ENCODE results near the gene HAUS6. TPM values are rescaled to one million over a fixed set of nuclear protein-coding genes. Genes with fewer than 3 reads are reported as not detected.

HAUS6 gene
- total and polyA plus RNA-seq, 2 of the 8 experiments (the other 6 are each of a cell fraction or from before 2014, with no cell fraction given), result 11.7 to 52.4 TPM

DNA sequence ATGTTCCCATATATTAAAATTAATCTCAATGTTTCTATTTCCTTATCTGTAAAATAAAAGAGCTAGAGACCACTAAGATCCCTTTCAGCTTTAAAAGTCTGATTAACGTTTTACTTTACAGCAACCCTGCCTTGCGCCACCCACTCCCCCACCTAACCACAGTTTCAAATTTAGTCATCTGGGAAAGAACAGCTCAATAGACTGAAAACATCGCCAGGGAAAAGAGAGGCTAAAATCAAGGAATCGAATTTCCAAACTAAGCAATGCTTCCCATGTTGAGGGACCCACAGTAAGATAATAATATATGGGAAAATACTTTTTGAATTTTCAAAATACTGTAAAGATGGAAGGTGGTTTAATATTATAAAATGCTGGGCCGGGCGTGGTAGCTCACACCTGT, 76.3 kb downstream of the HAUS6 start:
- no peak overlapping the region for H2BK15ac ChIP-seq (ENCODE audit: low read length)
- no peak for FAIRE-seq
- TF ChIP-seq POLR2A (IDR thresholded peaks at IDR 0.05; ENCODE audit: control extremely low read depth in 1 of 2, low read depth in 2 of 2, low read length in 2 of 2), result no peak
- TF ChIP-seq FOSL1 (IDR thresholded peaks at IDR 0.05; ENCODE audit: insufficient read depth, low read depth, low read length), result no peak
- TF ChIP-seq SAP30 (IDR thresholded peaks at IDR 0.05; ENCODE audit: insufficient read depth, insufficient replicate concordance, low read length), result no peak
- TF ChIP-seq BACH1 (IDR thresholded peaks at IDR 0.05; ENCODE audit: low read length), result no peak
- TF ChIP-seq EGR1 (IDR thresholded peaks at IDR 0.05; ENCODE audit: borderline replicate concordance, low read depth, low read length), result no peak
- TF ChIP-seq PHF8 (conservative IDR thresholded peaks at IDR 0.05; ENCODE audit: low read depth, low read length), result no peak
- TF ChIP-seq, protein P1, sequence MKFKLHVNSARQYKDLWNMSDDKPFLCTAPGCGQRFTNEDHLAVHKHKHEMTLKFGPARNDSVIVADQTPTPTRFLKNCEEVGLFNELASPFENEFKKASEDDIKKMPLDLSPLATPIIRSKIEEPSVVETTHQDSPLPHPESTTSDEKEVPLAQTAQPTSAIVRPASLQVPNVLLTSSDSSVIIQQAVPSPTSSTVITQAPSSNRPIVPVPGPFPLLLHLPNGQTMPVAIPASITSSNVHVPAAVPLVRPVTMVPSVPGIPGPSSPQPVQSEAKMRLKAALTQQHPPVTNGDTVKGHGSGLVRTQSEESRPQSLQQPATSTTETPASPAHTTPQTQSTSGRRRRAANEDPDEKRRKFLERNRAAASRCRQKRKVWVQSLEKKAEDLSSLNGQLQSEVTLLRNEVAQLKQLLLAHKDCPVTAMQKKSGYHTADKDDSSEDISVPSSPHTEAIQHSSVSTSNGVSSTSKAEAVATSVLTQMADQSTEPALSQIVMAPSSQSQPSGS (IDR thresholded peaks at IDR 0.05; ENCODE audit: low read length), result no peak
- TF ChIP-seq, protein P2, sequence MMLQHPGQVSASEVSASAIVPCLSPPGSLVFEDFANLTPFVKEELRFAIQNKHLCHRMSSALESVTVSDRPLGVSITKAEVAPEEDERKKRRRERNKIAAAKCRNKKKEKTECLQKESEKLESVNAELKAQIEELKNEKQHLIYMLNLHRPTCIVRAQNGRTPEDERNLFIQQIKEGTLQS (IDR thresholded peaks at IDR 0.05; ENCODE audit: insufficient read depth, low read depth, low read length), result no peak
- no peak for TF ChIP-seq KDM5A (IDR thresholded peaks at IDR 0.05; ENCODE audit: low read length)
- TF ChIP-seq NRF1 (IDR thresholded peaks at IDR 0.05; ENCODE audit: low read depth, low read length), result no peak
- no peak for TF ChIP-seq HDAC2 (IDR thresholded peaks at IDR 0.05; ENCODE audit: borderline replicate concordance in 1 of 2, low read depth in 2 of 2, low read length in 2 of 2)
- TF ChIP-seq EZH2 (IDR thresholded peaks at IDR 0.05; ENCODE audit: low read depth, low read length, severe bottlenecking), result no peak

More for the DNA sequence above, 76.3 kb downstream of the HAUS6 start:
- H3K27ac ChIP-seq (ENCODE audit: low read depth, low read length), result no peak overlapping the region
- no peak overlapping the region for H2BK120ac ChIP-seq (replicated peaks; ENCODE audit: low read depth, low read length)
- no peaks in the 10 kb centered on the region for H3K27me3 ChIP-seq (replicated peaks in 1 of 4; ENCODE audit: control insufficient read depth in 3 of 4, extremely low read depth in 1 of 4, insufficient read depth in 3 of 4, low read length in 3 of 4)
- H3K4ac ChIP-seq (replicated peaks; ENCODE audit: insufficient read length, low read depth, low read length), result no peak overlapping the region
- no peak overlapping the region for H2AFZ ChIP-seq (ENCODE audit: low read length)
- no peak overlapping the region for H2BK12ac ChIP-seq (ENCODE audit: low read depth, low read length)
- no peak overlapping the region for H3K23ac ChIP-seq (ENCODE audit: insufficient read length)
- no peak overlapping the region for H2BK20ac ChIP-seq (ENCODE audit: low read length)
- H3K36me3 ChIP-seq (ENCODE audit: control insufficient read depth in 2 of 4, insufficient read depth in 4 of 4, low read length in 3 of 4), result no peaks in the 10 kb centered on the region
- no peaks in the 10 kb centered on the region for H4K20me1 ChIP-seq (replicated peaks in 1 of 2; ENCODE audit: control insufficient read depth in 1 of 2, insufficient read depth in 2 of 2, low read length in 2 of 2)
- no peaks in the 10 kb centered on the region for H3K79me1 ChIP-seq (ENCODE audit: low read depth, low read length)
- no peak overlapping the region for H3K4me2 ChIP-seq (ENCODE audit: insufficient read depth in 1 of 2, low read depth in 2 of 2, low read length in 2 of 2)
- H3K56ac ChIP-seq (replicated peaks; ENCODE audit: insufficient read length, low read depth, low read length), result no peak overlapping the region
- no peak overlapping the region for H3K9ac ChIP-seq (replicated peaks in 1 of 4; ENCODE audit: extremely low read depth in 1 of 4, low read depth in 3 of 4, low read length in 3 of 4)
- no peaks in the 10 kb centered on the region for H3K79me2 ChIP-seq (ENCODE audit: control insufficient read depth in 1 of 2, insufficient read depth in 2 of 2, low read length in 2 of 2)
- H3K4me1 ChIP-seq (replicated peaks in 1 of 4; ENCODE audit: control insufficient read depth in 3 of 4, insufficient read depth in 4 of 4, low read length in 3 of 4), result no peaks in the 10 kb centered on the region
- H2AK5ac ChIP-seq (ENCODE audit: low read depth, low read length), result no peak overlapping the region
- no peak overlapping the region for H3K18ac ChIP-seq (ENCODE audit: extremely low read depth, low read length)
- H2BK5ac ChIP-seq (ENCODE audit: low read depth, low read length), result no peak overlapping the region
- no peak for DNase-seq (ENCODE audit: low read depth in 1 of 2, low spot score in 2 of 2)
- no peak overlapping the region for H3K14ac ChIP-seq (ENCODE audit: insufficient read length)
- H4K8ac ChIP-seq (ENCODE audit: extremely low read depth, insufficient read depth, low read length), result no peak overlapping the region
- H3K4me3 ChIP-seq (ENCODE audit: extremely low read depth in 1 of 4, insufficient read depth in 2 of 4, low read depth in 3 of 4, low read length in 4 of 4), result no peak overlapping the region
- no peaks in the 10 kb centered on the region for H3K9me3 ChIP-seq (ENCODE audit: insufficient read depth in 2 of 2, low read depth in 1 of 2, low read length in 1 of 2)
- H4K5ac ChIP-seq (ENCODE audit: insufficient read length, low read depth, low read length), result no peak overlapping the region
- H4K91ac ChIP-seq (replicated peaks; ENCODE audit: insufficient read length, low read length), result no peak overlapping the region
- no peaks in the 10 kb centered on the region for H3K23me2 ChIP-seq (ENCODE audit: low read depth, low read length)
- ChIA-PET CTCF (ENCODE audit: partially characterized antibody) (interaction anchor here (0.6 to 6.8 kb wide), 8 partner anchors 10 to 1215 kb away, joined by 3 to 81 read pairs (median 4); no protein-coding TSS in a partner anchor), POLR2A (ENCODE audit: partially characterized antibody) (no interaction called here)
- WGBS, 2 experiments (ENCODE audit: extremely low coverage in 1 of 2, insufficient coverage in 1 of 2, insufficient read length in 1 of 2, insufficient replicate concordance in 2 of 2, low coverage in 1 of 2, low lambda C conversion rate in 2 of 2, missing lambda C conversion rate in 1 of 2), result 89% methylated on average over 6 of the region's 6 CpGs; no CpG with 5 or more reads in 1 of the 2 experiments
